ENCODE results near the gene PSD. TPM values are rescaled to one million over a fixed set of nuclear protein-coding genes. Genes with fewer than 3 reads are reported as not detected.

The PSD gene
- total and polyA plus RNA-seq, 5 donors: 4.6 to 9.4 (median 6.2) TPM

DNA sequence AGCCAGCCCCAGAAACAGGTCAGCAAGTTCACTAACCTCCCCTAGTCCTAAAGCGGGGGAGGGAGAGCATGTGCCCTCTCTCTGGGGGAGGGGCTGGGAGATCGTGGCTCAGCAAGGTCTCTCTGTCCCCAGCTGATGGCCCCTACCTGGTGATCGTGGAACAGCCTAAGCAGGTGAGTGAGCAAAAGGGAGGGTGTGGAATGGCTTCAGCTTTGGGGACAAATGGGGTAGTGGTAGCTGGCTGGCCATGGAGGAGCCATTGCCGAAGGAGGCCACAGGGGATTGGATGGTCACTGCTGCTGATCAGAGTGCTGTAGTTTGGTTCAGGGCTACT lies 22.3 kb downstream of the PSD start:
- H3K27ac ChIP-seq (ENCODE audit: low read length): no peak overlapping the region
- peak overlapping the region; percentile 78 for H3K4me3 ChIP-seq (ENCODE audit: low read length)
- intact Hi-C loops (cut with DNase I): loop anchor here in 2 of 4 donors (5.0 to 10.0 kb wide), 3 partner anchors 169 to 189 kb away; partner anchors contain the start of gene ELOVL3 (in 1 of the 2)
- H3K9me3 ChIP-seq (ENCODE audit: control insufficient read depth, low read length): no peaks in the 10 kb centered on the region
- ATAC-seq: no peak
- H3K27me3 ChIP-seq (ENCODE audit: control insufficient read depth, insufficient read depth): no peaks in the 10 kb centered on the region
- peak in 1 of 3 donors; percentile 46 for DNase-seq
- 55% methylated on average over 4 of the region's 4 CpGs for WGBS
- peaks cover 2% of the 10 kb centered on the region for H3K4me1 ChIP-seq (ENCODE audit: control insufficient read depth, insufficient read depth, low read length)

DNA sequence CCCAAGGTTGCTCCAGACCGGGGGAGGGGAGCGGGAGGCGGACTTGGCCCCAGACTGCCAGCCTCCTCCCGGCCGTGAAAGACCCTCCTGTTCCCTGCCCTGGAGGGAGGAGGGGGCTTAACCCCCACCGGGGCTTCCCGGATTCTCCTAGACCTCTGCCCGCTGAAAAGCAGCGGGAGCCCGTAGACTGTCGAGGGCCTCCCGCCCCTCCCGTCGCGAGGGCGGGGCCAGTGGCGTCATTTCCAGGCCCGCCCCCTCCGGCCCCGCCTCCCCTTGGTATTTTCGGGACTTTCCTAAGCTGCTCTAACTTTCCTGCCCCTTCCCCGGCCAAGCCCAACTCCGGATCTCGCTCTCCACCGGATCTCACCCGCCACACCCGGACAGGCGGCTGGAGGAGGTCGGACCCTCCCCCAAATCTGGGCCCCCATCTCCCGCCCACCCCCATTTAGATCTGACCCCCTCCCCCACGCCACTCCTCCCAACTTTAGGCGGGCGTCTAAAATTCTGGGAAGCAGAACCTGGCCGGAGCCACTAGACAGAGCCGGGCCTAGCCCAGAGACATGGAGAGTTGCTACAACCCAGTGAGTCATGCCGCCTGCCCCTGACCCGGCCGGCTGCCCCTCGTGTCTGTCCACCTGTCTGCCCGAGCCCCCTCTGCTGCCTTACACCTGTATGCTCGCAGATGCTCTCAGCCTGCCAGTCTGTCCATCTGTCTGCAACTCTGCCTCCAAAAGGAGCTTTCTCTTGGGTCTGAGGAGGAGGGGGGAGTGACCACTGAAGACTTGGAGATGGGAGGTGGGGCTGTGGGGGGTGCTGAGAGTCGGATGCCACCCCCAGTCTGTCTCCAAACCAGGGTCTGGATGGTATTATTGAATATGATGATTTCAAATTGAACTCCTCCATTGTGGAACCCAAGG lies 22.9 kb downstream of the PSD start, which contains the start of gene NFKB2:
NFKB2 (plus strand) TSS at position 306 of the 917 bp plus-strand sequence; CDS start at position 561, 255 bp downstream.
- DNase-seq (peak; percentile 90 to 96 (median 95)), ATAC-seq (peak; percentile 76 to 79)
- intact Hi-C loops (cut with DNase I): loop anchor here in 2 of 4 donors (5.0 to 10.0 kb wide), 3 partner anchors 168 to 189 kb away; partner anchors contain the start of gene ELOVL3 (in 1 of the 2)
- Histone ChIP-seq H3K9me3 (ENCODE audit: control insufficient read depth, low read length) (no peaks in the 10 kb centered on the region), H3K27ac (ENCODE audit: low read length) (peak within 1 kb of the TSS; percentile 97), H3K27me3 (ENCODE audit: control insufficient read depth, insufficient read depth) (no peaks in the 10 kb centered on the region), H3K4me1 (ENCODE audit: control insufficient read depth, insufficient read depth, low read length) (peaks cover 2% of the 10 kb centered on the region), H3K4me3 (ENCODE audit: low read length) (peak within 1 kb of the TSS; percentile 78)
- WGBS: under 1% methylated on average over 42 of the region's 42 CpGs

DNA sequence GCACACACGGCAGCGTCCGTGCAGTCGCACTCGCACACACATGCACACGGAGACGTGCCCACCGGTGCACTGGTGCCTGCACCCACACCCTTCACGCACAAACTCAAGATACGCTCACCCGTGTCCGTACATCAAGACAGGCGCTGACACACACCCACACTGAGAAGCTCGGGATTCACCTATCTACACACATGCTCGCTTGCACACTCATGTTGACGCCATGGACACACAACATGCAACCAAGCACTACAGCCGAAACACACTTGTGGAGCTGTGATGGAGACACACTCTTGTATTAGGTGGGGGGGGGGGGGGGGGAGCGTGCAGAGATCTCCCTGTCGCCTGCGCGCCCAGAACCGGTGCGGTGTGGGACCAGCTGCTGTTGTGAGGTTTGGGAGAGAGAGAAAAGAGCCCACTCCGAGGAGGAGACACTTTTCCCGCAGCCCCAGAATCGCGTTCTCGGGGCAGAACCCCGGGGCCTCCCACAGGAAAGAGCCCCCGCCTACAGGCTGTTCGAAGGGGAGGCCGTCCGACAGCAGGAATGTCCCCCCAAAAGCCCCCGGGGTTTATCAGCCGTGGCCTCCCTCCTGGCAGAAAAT lies 23.7 kb downstream of the PSD start:
- no peaks in the 10 kb centered on the region for H3K27me3 ChIP-seq (ENCODE audit: control insufficient read depth, insufficient read depth)
- H3K4me3 ChIP-seq (ENCODE audit: low read length): peak overlapping the region; percentile 78
- DNase-seq (no peak), ATAC-seq (peak in 1 of 2 donors; percentile 0)
- peak overlapping the region; percentile 97 for H3K27ac ChIP-seq (ENCODE audit: low read length)
- peaks cover 2% of the 10 kb centered on the region for H3K4me1 ChIP-seq (ENCODE audit: control insufficient read depth, insufficient read depth, low read length)
- H3K9me3 ChIP-seq (ENCODE audit: control insufficient read depth, low read length): no peaks in the 10 kb centered on the region
- intact Hi-C loops (cut with DNase I): loop anchor here in 2 of 4 donors (5.0 to 10.0 kb wide), 3 partner anchors 168 to 190 kb away; partner anchors contain the start of gene ELOVL3 (in 1 of the 2)
- under 1% methylated on average over 35 of the region's 35 CpGs for WGBS

DNA sequence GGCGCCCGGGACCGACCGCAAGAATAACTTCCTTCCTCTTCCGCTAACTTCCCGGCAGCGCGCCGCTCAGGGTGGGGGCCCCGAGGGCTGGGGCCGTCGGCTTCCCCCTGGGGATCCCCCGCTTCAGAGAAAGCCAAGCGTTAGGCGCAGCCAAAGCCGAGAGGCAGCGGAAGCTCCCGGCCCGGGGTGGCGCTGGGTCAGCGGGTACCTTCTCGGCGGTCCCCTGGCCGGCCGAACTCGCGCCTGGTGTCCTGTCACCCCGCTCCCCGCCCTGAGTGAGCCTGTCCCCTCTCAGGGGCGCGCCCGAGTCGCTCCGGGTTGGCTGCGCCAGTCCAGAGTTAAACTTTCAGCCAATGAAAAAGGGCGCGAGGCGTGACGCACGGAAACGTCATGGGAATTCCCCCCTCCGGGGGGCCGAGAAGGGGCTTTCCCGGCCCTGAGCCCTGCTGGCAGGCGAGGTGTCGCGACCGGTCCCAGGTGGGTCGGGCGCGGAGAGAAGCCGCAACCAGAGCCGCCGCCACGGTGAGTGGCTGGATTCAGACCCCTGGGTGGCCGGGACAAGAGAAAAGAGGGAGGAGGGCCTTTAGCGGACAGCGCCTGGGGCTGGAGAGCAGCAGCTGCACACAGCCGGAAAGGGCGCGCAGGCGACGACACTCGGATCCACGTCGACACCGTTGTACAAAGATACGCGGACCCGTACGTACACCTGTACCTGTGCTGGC lies 24.3 kb downstream of the PSD start:
- intact Hi-C loops (cut with DNase I): loop anchor here in 1 of 4 donors (10.0 kb wide), 1 partner anchor 191 kb away; no protein-coding TSS in a partner anchor
- Histone ChIP-seq H3K27me3 (ENCODE audit: control insufficient read depth, insufficient read depth) (no peaks in the 10 kb centered on the region), H3K9me3 (ENCODE audit: control insufficient read depth, low read length) (no peaks in the 10 kb centered on the region), H3K4me3 (ENCODE audit: low read length) (peak overlapping the region; percentile 78), H3K4me1 (ENCODE audit: control insufficient read depth, insufficient read depth, low read length) (peaks cover 2% of the 10 kb centered on the region), H3K27ac (ENCODE audit: low read length) (peak overlapping the region; percentile 97)
- ATAC-seq: peak; percentile 94 to 95
- under 1% methylated on average over 71 of the region's 71 CpGs for WGBS
- peak; percentile 97 to 98 (median 97) for DNase-seq

DNA sequence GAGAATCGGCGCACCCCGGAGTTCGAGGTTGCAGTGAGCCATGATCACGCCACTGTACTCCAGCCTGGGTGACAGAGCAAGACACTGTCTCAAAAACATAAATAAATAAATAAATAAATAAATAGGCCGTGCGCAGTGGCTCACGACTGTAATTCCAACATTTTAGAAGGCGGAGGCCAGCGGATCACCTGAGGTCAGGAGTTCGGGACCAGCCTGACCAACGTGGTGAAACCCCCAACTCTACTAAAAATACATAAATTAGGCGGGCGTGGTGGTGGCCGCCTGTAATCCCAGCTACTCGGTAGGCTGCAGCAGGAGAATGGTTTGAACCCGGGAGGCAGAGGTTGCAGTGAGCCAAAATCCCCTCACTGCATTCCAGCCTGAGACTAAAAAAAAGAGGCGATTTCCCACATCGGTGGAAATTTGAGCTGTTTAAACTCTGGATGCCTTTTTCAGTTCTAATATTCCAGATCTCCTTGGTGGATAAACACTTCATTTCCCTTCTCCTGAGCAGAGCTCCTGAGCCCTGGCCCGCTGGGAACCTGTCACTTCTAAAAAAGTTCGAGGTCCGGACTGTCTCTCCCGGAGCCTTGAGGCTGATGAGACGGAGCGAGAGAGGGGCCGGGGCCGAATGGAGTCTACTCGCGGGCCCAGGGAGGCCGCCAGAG lies 25.0 kb downstream of the PSD start:
- no peaks in the 10 kb centered on the region for H3K9me3 ChIP-seq (ENCODE audit: control insufficient read depth, low read length)
- intact Hi-C loops (cut with DNase I): loop anchor here in 1 of 4 donors (10.0 kb wide), 1 partner anchor 191 kb away; no protein-coding TSS in a partner anchor
- peaks cover 2% of the 10 kb centered on the region for H3K4me1 ChIP-seq (ENCODE audit: control insufficient read depth, insufficient read depth, low read length)
- WGBS: 36% methylated on average over 30 of the region's 30 CpGs
- peak overlapping the region; percentile 97 for H3K27ac ChIP-seq (ENCODE audit: low read length)
- ATAC-seq (no peak), DNase-seq (no peak)
- peak overlapping the region; percentile 78 for H3K4me3 ChIP-seq (ENCODE audit: low read length)
- no peaks in the 10 kb centered on the region for H3K27me3 ChIP-seq (ENCODE audit: control insufficient read depth, insufficient read depth)

DNA sequence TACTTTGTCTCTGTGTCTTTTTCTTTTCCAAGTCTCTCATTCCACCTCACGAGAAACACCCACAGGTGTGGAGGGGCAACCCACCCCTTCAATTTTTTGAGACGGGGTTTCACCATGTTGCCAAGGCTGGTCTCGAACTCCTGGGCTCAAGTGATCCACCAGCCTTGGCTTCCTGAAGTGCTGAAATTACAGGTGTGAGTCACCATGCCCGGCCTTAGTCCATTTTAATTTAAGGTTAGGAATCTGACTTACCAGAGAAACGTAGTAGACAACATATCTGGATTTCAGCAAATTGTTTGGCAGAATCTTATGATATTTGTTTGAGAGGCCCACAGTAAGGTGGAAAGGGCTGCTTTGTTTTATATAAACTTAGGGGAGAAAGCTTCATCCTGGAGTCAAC lies 26.3 kb downstream of the PSD start:
- ATAC-seq: no peak
- peaks cover 2% of the 10 kb centered on the region for H3K4me1 ChIP-seq (ENCODE audit: control insufficient read depth, insufficient read depth, low read length)
- WGBS: 86% methylated on average over 5 of the region's 5 CpGs

DNA sequence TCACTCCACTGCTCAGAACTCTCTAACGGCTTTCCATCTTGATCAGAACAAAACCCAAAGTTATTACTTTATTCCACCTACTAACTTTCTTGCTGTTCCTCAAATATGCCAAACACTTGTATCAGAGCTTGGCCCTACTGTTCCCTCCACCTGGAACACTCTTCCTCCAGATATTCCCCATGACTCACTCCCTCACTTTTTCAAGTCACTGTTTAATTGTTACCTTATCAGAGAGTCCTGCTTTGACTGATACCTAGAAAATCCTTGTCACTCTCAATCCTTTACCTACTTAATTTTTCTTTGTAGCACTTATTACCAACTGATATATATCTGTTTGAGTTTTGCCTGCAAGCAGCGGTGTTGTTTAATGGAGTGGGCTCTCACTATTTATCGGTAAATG lies 28.7 kb downstream of the PSD start:
- H3K9me3 ChIP-seq (ENCODE audit: control insufficient read depth, low read length): no peaks in the 10 kb centered on the region
- intact Hi-C loops (cut with DNase I): loop anchor here in 1 of 4 donors (10.0 kb wide), 1 partner anchor 195 kb away; no protein-coding TSS in a partner anchor
- peaks cover under 1% of the 10 kb centered on the region for H3K4me1 ChIP-seq (ENCODE audit: control insufficient read depth, insufficient read depth, low read length)
- ATAC-seq (no peak), DNase-seq (no peak)
- 89% methylated on average over 3 of the region's 3 CpGs for WGBS
- H3K4me3 ChIP-seq (ENCODE audit: low read length): no peak overlapping the region
- no peak overlapping the region for H3K27ac ChIP-seq (ENCODE audit: low read length)
- H3K27me3 ChIP-seq (ENCODE audit: control insufficient read depth, insufficient read depth): no peaks in the 10 kb centered on the region

More for the DNA sequence above, 26.3 kb downstream of the PSD start:
- Histone ChIP-seq H3K9me3 (ENCODE audit: control insufficient read depth, low read length) (no peaks in the 10 kb centered on the region), H3K27me3 (ENCODE audit: control insufficient read depth, insufficient read depth) (no peaks in the 10 kb centered on the region), H3K27ac (ENCODE audit: low read length) (no peak overlapping the region), H3K4me3 (ENCODE audit: low read length) (no peak overlapping the region)
- DNase-seq: no peak
- intact Hi-C loops (cut with DNase I): loop anchor here in 1 of 4 donors (10.0 kb wide), 1 partner anchor 192 kb away; no protein-coding TSS in a partner anchor

DNA sequence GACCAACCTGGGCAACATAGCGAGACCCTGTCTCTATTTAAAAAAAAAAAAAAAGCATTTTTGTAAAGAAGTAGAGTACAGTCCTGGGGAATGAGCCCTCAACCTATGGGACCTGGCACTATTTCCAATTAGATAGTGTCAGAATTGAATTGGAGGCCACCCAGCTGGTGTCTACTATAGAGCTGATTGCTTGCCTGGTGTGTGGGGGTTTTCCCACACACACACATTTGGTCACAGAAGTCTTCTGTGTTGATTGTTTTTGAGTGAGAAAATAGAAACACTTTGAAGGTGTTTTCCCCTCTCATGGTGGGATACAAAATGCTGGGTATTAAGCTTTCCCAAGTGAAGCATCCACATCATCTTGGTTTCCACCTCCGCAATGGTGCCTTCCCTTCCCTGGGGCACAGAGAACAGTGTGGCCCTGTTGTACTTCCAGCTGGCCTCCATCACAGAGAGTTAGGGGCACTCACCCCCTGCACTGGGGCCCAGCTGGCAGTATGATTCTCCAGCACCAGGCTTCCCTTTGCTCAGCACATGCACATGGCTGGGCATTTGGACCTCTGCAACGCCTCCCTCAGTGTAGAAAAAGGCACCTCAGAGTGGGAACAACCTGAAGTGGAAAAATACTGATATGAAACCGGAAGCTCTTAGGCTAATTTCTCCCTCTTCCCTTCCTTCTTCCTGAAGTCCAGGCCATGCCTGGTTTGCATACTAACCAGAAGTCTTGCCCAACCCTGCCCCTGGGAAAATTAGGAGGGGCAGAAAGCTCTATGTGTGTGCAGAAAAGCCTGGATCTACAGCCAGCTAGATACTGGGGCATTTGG lies 33.8 kb downstream of the PSD start:
- Histone ChIP-seq H3K4me1 (ENCODE audit: control insufficient read depth, insufficient read depth, low read length) (peaks cover 2% of the 10 kb centered on the region), H3K27ac (ENCODE audit: low read length) (no peak overlapping the region), H3K9me3 (ENCODE audit: control insufficient read depth, low read length) (no peaks in the 10 kb centered on the region), H3K27me3 (ENCODE audit: control insufficient read depth, insufficient read depth) (no peaks in the 10 kb centered on the region), H3K4me3 (ENCODE audit: low read length) (no peak overlapping the region)
- 59% methylated on average over 4 of the region's 4 CpGs for WGBS
- peak; percentile 74 to 82 for ATAC-seq
- intact Hi-C loops (cut with DNase I): no loop called here
- peak in 2 of 3 donors; percentile 67 to 79 for DNase-seq

DNA sequence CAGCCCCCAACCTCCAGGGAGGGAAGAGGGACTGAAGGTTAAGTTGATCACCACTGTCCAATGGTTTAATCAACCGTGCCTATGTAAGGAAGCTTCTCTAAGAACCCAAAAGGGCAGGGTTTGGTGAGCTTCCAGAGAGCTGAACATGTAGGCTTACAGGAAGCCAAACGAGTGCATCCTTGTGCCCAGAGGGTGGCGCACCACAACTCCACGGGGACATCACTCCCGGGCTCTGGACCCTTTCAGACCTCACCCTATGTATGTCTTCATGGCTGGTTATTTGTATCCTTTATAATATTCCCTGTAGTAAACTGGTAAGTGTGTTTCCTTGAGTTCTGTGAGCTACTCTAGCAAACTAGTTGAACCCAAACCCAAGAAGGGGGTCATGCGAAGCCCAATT lies 34.5 kb downstream of the PSD start:
- Histone ChIP-seq H3K27ac (ENCODE audit: low read length) (no peak overlapping the region), H3K4me1 (ENCODE audit: control insufficient read depth, insufficient read depth, low read length) (peaks cover 2% of the 10 kb centered on the region), H3K27me3 (ENCODE audit: control insufficient read depth, insufficient read depth) (no peaks in the 10 kb centered on the region), H3K4me3 (ENCODE audit: low read length) (no peak overlapping the region), H3K9me3 (ENCODE audit: control insufficient read depth, low read length) (no peaks in the 10 kb centered on the region)
- intact Hi-C loops (cut with DNase I): no loop called here
- WGBS: 39% methylated on average over 6 of the region's 6 CpGs
- DNase-seq (no peak), ATAC-seq (peak in 1 of 2 donors; percentile 12)

Data from right cardiac atrium (tissue), 5 donors.